ENCODE data around the gene TIAM2.
A peak's percentile ranks its signal among the peaks of the same experiment; 100 is the strongest.

Gene TIAM2

DNA sequence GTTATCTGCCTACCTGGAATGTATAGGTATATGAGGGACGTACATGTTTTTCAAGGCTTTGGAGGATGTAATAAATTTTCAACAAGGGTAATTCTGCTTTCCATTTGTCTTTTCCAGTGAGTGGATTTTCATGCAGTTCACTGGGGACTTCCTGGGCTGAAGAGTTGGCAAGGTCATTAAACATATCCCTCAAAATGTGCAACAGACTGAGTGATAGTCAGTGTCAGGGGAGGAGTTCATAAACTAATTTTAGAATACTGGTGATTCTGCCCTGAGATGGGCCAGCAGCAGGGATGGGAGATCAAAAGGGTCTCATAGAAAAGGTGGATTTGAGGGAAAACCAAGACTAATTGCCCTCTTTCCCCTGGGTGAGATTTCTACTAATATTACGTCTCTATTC, 146.4 kb downstream of the TIAM2 start:
- no peak for DNase-seq

DNA sequence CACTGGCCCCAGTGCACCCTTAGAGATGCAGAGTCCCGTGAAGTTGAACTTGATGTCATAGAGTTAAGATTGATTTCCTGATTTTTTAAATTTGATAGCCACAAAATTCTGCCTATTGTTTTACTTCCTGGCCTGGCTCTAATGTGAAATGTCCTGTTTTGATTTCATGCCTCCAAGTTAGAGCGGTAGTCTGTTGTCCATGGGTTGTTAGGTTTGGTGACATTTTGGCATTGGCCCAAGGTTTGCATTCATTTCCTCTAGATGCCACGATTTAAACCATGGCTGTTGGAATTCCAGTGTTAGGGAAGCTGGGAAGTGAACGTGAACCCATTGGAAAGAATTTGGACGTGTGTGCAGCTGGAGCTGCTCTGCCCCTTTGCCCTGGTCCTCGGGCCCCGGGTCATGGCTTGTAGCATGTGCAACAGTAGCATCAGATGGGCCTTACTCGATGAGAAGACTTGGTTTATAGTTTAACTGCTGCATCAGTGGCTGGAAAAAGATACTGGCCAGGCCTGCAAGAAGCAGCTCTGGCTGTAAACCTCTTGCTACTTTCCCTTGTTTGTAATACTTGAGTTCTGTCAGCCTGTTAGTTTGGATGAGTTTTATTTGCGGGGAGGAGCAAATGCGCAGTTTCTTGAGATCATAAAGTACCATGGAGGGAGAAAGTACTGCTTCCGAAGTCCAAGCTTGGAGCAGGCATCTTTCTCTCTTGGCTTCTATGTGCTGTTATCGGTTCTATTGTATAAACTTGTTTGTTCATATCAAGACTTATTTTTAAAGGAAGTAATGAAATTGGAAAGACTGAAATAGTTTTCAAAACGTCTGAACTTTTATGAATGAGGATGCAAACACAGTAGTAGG, 147.3 kb downstream of the TIAM2 start:
- DNase-seq = peak; percentile 42

DNA sequence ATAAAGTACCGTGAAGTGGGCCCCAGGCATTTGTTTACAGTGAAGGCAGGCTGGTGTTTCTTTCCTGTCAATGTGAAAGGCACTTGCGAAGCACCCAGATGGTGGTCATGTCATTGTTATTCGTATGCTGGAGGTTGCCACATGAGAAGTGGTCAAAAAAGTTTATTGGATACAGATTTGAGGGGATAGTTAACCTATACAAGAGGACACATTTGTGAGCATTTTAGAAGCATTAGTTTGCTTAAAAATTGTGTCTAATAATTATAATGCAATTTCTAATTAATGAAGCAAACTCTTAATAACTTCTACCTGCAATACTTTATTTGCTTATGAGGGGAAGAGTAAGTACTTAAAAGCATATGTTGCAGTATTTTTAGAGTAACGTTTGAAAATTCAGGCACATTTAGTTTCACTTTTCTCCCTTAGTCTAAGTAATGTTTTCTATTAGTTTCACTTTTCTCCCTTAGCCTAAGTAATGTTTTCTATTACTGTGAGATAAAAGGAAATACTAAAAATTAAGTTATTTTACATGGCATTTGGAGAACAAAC, 148.0 kb downstream of the TIAM2 start:
- DNase-seq = no peak

DNA sequence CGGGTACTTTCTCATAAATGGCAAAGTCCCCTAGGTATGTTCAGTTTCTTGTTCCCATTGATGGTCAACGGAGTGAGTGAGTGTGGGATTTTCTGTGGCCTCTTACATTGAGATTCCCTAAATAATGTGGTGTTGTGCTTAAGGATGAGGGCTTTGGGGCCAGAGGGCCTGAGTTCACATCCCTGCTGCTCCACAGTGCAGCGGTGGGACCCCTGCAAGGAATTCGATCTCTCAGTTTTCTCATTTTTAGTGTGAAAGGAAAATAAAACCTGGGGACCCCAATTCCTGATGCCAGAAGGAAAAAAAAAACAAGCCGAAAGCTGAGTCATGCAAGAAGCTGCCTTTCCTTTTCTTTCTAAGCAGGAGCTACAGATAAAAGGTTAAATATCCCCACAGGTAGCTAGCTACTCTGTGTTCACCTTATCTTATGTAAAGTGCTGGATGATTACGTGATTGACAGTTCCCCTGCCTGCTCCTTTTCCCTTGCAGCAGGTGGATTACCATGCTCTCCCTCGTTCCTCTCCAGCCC, 148.5 kb downstream of the TIAM2 start:
- DNase-seq = no peak

DNA sequence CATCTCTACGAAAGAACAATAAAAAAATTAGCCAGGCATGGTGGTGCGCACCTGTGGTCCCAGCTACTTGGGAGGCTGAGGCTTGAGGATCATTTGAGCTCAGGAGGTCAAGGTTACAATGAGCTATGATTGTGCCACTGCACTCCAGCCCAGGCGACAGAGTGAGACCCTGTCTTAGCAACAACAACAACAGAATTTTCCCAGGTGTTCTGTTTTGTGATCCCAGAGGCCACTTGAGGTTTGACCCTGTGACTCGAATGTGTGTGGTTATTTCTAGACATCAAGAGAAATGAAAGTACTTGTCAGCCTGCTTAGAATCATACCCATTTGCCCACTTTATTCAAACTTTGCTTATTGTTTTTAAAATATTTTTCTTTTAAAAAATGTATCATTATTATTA, 151.1 kb downstream of the TIAM2 start:
- peak; percentile 35 for DNase-seq

DNA sequence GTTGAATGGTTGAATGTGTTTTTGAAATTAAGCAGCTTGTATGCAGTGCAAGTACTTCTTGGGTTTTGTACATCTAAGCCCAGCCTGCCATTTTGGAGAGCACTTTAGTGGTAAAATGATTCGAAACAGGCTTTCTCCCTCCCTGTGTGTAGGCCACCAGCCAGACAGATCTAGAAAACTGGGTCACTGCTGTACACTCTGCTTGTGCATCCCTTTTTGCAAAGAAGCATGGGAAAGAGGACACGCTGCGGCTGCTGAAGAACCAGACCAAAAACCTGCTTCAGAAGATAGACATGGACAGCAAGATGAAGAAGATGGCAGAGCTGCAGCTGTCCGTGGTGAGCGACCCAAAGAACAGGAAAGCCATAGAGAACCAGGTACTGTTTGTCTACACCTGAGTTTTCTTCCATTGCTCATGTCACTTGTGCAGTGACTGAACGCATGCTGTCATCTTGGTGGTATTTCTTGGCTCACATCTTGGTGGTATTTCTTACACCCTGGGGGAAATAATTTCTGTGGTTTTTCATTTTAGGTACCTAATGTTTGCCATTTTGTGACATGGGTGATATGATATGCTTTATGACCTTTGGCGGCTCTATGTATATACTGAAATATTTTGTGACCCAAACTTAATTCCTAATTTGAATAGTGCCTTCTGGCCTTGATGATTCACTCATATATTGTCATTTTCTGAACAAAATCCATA, 153.0 kb downstream of the TIAM2 start:
- DNase-seq = peak; percentile 30

DNA sequence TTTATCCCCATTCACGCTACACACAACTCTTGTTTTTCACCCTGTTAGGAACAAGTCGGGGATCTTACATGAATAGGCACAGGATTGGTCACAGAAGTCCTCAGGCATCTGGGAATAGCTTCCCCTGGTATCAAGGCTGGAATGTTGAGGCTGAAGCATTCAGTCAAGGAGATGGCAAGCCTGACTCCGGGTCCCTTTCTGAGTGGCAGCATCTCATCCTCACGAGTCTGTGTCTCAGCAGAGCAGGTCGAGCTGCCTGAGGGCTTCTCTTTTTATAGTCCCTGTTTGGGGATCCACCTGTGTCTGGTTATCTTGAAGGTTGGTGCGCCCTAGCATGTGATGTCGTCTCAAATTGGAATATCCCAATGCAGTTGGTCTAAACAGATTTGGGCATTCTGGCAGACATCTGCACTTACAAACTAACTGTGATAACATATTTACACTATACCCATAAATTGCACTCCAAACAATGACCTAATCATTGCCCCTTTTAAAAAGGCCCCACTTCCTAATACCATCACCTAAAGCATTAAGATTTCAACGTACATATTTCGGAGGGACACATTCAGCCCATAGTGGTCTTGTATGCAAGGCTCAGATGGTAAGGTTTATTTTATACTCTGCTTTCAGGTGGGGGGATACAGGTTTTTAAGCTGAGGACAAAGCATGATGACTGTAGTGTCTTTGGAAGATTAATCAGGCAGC, 156.0 kb downstream of the TIAM2 start:
- DNase-seq = peak; percentile 49

DNA sequence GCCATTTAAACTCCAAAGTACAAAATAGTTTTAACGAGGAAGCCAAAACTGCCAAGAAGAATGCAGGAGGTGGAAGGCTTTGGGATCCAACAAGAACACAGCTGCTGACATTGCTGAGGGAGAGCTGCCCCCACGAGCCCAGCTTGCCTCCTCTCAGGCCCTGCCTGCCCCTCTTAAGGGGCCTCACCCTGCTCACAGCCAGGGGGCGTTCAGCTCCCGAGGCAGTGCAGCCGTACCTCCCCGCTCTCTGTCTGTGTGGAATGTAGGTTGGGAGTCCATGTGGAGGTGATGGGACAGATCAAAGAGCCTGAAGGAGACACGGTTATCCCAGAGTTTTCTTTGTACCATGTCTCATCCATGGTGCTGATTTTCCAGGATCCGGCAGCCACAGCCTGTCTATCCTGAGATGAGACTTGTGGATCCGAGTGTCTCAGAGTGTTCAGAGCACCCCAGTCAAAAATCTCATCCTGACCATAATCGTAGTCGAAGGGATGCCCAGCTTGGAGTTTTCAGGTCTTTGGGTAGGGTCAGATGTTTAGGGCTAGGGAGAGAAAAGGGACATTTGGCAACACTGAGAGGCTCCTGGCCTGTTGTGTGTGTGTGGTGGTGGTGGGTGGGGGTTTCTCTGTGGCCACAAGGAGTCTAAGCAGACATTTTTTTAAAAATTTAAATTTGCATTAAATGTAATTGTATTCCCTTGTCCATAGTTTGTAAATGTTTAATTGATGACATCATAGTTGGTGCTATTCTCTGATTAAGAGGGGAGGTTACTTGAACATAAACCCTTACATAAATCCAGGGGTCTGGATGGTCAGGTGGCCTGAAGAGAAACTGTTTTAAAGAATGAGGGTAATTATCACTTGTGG, 157.3 kb downstream of the TIAM2 start:
- peak; percentile 58 for DNase-seq

DNA sequence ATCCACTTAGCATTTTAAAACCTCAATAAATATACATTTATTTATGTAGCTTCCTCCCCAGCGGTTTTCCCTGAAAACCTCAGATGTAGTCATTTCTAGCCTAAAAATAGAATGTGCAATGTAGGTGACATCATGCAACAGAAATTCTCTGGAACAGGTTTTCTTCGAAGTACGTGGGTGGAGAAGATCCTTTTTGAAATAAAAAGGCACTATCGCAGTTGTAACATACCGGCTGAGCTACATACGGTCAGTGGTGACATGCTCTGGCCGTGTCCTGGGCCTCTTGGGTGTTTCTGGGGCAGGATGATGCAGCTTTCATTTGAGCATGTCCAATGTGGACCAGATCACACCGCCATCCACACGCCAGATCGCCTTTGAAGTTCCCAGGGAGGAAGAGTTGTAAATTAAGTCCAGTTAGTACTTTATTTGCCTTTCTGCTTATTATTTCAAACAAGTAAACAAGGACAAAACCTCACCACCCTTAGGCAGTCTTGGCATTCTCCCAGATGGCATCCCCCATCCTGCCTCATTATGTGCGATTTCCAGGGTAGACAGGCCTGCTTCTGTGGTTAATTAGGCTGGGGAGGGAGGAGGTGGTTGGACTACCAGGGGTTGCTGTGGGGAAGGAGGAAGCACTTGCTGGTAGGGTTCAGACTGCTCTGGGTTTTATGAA, 159.2 kb downstream of the TIAM2 start:
- DNase-seq = peak; percentile 82

DNA sequence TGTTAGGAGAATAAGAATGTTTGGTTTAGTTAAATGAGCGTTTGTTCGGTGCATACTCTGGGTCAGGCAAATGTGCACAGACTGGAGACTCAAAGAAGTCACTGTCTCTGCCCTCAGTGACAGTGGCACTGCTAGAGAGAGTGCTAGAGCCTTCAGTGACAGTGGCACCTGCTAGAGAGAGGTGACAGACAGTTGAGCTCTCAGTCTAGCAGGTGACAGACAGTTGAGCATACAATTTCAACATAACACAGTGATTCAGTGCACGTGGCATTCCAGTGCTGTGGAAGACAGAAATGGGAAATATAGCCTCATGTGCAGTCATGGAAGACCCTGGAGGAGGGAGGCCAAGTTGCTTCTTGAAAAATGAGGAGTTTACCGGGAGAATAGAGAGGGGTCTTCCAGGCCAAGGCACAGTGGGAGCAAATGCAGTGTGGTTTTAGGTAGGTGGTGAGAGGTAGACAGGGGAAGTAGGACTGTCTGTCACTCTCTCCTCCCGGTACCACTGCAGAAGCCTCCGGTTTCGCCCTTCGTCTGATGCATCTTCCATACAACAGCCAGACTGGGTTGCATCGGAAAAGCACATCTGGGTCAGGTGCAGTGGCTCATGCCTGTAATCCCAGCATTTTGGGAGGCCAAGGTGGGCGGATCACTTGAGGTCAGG, 160.8 kb downstream of the TIAM2 start:
- peak; percentile 70 for DNase-seq

DNA sequence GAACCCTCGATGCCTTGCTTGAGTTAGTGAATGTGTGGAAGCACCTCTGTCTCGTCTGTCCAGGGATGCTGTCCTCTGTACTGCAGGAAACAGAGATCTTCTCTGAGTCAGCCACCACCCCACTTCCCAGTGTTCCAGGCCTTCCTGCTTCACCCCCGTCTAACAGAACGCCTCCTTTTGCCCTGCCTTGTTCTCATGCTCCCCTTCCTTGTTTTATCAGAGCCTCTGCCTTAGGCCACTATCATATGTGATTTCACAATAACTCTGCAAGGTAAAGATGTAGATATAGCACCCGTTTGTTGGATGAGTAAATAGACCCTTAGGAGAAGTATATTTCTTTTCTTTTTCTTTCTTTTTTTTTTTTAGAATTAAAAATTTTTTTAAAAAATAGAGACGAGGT, 162.0 kb downstream of the TIAM2 start:
- no peak for DNase-seq

DNA sequence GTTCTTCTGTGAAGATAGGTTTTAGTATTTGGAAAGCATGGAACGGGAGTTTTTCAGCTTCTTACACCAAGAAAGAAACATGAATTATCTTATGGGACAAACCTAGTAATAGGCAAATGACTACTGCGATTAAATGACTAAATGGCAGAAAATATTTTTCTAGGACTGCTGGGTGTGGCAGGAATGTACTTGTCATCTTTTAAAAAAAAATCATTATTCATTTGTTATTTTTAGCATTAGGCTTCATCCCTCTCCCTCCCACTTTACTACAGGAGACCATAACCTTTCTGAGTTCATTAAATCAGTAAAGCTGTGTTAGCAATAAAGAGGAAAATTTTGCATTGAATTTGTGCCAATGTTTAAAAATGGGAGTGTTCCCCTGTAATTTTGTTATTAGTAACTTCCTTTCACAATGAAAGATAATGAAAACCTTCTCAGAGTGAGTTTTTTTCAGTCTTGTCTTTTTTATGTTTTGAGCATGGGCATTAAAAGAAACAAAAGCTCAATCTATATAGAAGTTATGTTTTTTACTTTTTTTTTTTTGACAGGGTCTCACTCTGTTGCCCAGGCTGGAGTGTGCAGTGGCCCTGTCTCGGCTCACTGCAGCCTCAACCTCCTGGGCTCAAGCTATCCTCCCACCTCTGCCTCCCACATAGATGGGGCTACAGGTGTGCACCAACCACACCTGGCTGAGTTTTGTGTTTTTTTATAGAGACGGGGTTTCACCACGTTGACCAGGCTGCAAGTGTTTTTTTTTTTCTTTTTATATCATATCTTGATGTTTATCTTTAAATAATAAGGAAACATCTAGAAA, 163.1 kb downstream of the TIAM2 start:
- no peak for DNase-seq

DNA sequence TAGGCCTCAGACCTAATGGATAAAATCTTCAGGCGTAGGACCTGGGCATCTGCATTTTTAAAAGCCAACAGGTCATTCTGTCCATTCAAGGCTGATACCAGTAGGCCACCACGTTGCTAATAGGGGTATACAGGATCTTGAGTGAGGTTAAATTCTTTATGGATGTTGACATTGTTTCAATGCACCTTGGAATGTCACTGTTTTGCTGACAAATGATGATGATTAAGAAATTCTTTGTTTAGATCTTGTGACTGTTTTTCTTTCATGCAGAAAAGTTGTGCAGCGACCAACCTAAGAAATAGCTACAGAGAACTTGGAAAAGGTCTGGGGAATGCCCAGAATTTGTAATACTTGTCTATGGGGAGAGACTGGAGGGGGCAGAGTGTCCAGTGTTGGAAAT, 167.6 kb downstream of the TIAM2 start:
- no peak for DNase-seq

DNA sequence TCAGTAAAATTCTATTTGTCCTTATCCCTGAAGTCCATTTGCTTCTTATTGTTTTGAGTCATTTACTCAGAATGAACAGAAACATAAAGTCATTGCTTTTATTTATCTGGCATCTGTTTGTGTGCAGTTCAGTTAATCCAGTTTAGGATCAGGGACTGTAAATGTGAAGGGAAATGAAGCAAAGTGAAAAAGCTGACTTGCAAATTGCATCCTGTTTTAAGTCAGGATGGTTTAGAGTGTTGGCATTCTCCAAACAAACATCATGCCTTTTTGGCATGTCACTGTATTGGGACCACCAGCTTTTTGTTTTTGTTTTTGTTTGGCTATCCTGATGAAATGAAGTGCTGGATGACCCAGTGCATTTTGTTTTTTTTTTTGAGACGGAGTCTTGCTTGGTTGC, 168.5 kb downstream of the TIAM2 start:
- no peak for DNase-seq

DNA sequence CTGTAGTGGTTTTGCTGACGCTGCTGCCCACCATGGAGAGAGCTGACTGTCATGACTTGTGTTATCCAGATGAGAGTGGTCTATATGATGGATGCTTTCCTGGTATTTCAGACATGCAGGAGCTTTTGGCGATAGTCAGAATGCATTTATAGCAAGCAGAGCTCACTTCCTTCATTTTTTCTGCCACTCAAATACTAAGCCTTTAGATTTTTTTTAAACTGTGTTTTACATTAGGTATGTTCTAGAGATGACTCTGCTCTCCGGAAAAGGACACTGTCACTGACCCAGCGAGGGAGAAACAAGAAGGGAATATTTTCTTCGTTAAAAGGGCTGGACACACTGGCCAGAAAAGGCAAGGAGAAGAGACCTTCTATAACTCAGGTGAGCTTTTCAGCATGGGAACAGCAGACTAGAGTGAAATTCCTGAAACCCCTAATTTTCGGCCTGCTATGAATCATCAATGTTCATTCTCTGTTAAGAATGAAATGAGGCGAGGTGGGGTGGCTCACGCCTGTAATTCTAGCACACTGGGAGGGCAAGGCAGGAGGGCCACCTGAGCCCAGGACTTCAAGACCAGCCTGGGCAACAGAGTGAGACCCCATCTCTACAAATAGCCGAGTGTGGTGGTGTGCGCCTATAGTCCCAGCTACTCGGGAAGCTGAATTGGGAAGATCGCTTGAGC, 170.1 kb downstream of the TIAM2 start:
- no peak for DNase-seq

DNA sequence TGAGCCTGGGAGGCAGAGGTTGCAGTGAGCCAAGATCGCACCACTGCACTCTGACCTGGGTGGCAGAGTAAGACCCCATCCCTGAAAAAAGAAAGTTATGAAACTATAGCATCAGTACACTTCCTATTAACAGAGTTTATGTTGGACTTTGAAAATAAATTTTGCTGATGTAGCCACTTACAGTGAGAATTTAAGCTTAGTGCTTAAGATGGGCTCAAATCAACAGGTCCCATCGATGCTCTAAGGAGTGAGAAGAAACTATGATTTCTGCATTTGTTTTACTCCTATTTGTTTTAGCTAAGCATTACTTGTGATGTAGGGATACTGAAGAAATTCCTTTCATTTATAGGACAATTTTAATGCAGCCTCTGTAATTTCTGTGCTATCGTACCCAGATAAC, 175.4 kb downstream of the TIAM2 start:
- DNase-seq = no peak

DNA sequence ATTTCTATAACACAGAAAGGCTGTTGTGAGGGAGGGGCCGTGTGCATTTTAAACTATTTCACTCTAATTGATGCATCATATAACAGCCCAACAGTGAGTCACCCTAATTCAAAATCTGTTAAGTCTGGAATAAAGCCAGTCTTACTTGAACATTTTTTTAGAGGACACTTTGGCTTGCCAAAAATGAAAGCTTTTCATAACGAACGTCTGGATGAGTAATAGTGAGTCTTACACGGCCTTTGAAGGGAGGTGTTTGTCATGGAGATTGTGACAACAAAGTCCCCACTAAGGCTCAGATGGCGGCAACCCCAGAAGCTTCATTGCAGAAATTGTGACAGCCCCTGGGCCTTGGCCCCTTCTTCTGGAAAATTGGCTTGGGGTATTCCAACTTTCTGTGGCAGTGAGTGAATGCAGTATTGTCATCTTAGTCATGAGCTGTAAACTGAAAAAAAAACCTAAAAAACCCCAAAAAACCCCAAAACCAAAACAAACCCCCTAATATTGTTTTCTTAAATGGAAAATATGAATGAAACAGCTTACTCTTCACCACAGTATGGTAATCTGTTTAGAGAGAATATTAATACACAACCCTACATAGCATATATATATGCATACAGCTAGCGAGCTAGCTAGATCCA, 176.1 kb downstream of the TIAM2 start:
- DNase-seq = peak; percentile 86

DNA sequence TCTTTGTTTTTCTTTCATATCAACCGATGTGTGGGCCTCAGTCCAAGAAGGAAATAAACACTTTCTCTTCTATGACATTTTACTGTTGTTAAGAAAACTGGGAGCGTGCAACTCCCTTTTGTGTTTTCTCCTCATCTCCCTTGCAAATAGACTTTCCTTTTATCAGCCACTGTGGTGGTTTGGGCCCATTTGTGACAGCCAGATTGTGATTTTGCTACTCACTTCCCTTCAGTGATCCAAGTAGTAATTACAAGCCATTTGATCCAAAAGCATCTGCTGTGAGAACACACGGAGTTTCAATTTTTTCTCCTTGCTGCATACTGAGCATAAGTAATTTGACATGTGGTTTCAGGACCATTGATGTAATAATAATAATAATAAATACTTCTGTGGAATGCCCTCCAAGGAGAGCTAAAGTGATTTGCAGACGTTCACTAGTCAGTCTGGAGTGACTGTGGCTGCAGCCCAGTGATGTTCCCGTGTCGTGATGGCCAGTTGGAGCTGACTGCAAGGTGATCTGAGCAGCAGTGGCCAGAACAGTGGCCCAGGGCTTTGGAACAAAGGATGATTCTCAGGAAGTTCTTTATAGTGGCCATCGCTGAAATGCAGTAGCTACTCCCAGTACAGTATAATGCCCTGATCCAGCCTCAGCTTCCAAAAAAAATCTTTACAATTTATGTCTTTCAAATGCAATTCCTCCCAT, 176.8 kb downstream of the TIAM2 start:
- DNase-seq = no peak
